SK-N-SH treated with all-trans-retinoic acid at 6 μM for 48 hours (cell line): ENCODE measurements around the gene KIF22.

Experiments used
- ARNTL ChIP-seq: fragments of 450-650 bp; formaldehyde crosslinking; IDR thresholded peaks from 2 replicates; pipeline ENCODE4 v1.5.0; 2020; ENCODE audit warnings: low read depth, mild to moderate bottlenecking, moderate library complexity, borderline replicate concordance
- PATZ1 ChIP-seq: fragments of 250-450 bp; sonication (Bioruptor Pico); IDR thresholded peaks from 2 replicates; pipeline ENCODE4 v1.8.0; 2020; ENCODE audit warnings: mild to moderate bottlenecking, moderate library complexity, borderline replicate concordance
- ZFP3 ChIP-seq: fragments of 250-450 bp; sonication (Bioruptor Pico); IDR thresholded peaks from 2 replicates; pipeline ENCODE4 v1.5.0; 2020; ENCODE audit warnings: mild to moderate bottlenecking, moderate library complexity
- ZNF8 ChIP-seq: fragments of 450-650 bp; formaldehyde crosslinking; IDR thresholded peaks from 2 replicates; pipeline ENCODE4 v1.5.0; 2020; ENCODE audit warnings: mild to moderate bottlenecking, moderate library complexity

DNA sequence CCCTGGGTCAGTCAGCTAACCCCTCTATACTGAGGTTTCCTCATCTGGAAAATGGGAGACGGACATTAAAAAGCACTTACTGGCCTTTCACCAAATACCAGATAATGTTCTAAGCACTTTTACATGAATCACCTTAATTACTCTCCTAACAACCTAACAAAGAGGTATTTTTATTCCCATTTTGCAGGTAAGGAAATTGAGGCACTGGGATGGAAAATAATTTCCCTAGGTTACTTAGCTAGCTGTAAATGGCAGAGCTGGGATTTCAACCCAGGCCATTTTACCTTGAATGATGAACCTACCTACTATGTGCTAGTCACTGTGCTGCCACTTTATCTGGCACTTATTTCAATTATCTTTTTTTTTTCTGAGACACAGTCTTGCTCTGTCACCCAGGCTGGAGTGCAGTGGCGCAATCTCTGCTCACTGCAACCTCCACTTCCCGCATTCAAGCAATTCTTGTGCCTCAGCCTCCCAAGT lies 3.7 kb downstream of the KIF22 start:
- TF ChIP-seq PATZ1 (CRISPR knock-in tag) (no peak), ZNF8 (no peak), ZFP3 (CRISPR knock-in tag) (no peak), ARNTL (CRISPR knock-in tag) (no peak)
